NCI-H345 treated with DMSO at 0.1 percent for 48 hours (cell line): ENCODE measurements around the gene KLRC4.
"Not testable (repeated sequence)": the region's sequence is repeated elsewhere in the genome, so short reads cannot be mapped to it uniquely, and the experiment has no call there.

Source experiments
- DNase-seq: peaks from one replicate; lab custom pipeline; 2025; ENCODE audit not compliant: unreplicated experiment; lab: John Stamatoyannopoulos, UW

The KLRC4 gene

DNA sequence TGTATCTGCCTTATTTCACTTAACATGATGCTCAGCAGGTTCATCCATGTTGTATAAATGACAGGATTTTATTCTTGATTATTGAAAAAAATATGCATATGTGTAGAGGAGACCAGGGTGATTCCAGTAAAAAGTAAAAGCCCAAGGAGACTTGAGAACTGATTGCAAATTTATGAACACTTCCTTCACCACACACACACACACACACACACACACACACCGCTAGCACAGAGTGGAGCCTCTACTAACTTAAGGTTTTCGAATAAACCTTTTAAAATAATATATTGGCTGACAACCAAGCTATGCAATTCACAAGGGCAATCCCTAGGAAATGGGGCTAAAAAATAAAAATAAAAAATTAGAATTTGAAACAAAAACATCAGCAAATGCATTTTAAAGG, 11.4 kb downstream of the KLRC4 start:
- no peak for DNase-seq

DNA sequence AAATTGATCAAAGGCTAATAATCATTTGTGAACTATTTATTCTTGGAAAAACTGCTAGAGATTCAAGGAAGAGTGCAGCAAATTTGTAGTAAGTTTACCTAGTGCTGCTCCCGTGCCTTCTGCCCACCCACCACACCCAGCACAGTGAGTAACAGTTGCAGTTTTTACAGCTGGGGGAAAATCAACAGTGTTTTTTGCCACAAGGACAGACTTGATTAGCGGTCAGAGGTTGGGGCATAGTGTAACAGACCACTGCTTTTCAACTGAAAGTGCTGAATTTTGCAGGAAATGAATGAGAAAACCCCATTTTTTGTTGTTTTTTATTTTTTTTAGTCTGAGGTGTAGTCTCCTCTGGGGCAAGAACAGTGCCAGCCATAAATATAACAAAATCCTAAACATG, 12.3 kb downstream of the KLRC4 start:
- DNase-seq, result no peak

DNA sequence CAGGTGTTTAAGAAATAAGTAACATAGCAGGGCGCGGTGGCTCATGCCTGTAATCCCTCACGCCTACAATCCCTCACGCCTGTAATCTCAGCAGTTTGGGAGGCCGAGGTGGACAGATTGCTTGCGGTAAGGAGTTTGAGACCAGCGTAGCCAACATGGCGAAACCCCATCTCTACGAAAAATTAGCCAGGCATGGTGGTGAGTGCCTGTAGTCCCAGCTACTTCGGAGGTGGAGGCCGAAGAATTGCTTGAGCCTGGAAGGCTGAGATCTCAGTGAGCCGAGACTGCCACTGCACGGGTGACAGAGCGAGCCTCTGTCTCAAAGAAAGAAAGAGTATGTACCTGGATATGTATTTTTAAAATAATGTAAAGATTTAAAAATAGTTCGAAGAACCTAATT, 13.4 kb downstream of the KLRC4 start:
- DNase-seq, result not testable (repeated sequence)

DNA sequence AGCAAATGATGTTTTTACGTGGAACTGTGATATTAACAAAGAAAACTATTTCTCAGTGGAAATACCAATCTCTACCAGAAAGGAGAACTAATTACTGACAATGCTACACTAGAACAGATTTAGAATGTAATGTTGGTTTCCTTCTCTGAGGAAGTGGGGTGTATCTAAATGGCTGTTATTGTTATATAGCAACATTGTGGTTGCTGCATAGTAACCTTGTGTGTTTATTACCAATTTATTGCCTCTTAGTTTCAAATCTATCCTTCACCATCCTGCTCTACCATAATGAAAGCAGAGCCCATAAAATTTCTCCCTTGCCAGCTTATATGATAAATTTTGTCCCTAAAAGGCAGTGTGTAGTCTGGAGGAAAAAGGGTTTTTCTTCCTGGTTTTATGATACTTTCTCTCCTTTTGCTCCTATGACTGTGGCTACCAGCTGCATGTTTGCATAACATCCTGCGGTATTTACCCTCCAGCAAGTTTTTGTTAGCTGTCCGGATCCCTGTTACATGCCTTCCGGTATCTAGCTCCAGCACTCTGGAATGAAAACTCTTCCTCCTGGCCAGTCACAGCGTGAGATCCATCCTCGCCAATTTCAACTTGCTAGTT, 14.1 kb downstream of the KLRC4 start:
- no peak for DNase-seq

DNA sequence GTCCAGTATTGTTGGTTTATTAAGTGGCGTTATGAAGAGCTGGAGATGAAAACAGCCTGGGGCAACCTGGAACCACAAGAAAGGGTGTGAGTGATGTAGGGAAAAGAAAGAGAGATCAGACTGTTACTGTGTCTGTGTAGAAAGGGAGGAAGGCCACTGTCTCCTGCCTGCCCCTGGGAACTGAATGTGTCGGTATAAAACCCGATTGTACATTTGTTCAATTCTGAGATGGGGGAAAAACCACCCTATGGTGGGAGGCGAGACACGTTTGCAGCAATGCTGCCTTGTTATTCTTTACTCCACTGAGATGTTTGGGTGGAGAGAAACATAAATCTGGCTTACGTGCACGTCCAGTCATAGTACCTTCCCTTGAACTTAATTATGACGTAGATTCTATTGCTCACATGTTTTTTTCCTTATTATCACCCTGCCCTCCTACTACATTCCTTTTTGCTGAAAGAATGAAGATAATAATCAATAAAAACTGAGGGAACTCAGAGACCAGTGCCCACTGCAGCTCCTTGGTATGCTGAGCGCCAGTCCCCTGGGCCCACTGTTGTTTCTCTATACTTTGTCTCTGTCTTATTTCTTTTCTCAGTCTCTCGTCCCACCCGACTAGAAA, 14.9 kb downstream of the KLRC4 start:
- DNase-seq, result not testable (repeated sequence)

DNA sequence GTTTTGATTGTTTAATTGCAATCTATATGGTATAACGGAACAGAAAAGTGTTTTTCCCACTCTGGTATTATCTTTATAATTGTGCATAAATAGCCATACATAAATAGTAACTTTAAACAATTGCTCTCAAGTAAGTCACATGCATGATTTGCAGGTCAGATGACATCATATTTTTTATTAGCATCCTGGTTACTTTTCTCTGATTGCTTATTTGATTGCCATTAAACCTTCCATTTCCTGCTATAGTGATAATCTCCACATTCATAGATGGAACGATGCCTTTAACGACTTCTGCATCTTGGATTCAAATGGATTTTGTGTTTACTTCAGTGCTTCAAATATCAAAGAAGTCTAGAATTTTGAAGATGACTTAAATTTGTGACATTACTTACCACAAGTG, 16.3 kb downstream of the KLRC4 start:
- no peak for DNase-seq

DNA sequence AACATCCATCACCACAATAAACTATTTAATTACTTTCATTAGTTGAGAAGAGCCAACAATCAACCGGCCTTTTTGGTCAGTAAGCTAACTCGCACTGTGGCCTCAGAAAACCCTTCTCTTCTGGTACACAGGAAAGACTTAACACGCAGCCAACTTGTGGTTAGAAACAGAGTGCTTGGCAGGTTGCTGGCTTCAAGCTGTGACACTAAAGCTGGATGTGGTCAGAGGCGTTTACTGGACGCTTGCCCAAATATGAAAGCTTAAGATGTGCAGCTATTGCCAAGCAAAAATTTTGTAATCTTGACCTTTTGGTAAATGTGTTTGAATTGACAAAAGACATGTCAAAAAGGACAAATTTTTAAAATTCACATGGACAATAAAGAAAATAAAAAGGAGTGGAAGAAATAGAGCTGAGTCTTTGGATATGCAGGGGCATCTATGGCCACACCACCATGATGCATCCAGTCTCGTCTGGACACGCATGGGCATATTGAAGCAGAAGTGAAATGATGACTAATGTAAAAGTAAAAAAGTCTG, 17.1 kb downstream of the KLRC4 start:
- DNase-seq, result no peak

DNA sequence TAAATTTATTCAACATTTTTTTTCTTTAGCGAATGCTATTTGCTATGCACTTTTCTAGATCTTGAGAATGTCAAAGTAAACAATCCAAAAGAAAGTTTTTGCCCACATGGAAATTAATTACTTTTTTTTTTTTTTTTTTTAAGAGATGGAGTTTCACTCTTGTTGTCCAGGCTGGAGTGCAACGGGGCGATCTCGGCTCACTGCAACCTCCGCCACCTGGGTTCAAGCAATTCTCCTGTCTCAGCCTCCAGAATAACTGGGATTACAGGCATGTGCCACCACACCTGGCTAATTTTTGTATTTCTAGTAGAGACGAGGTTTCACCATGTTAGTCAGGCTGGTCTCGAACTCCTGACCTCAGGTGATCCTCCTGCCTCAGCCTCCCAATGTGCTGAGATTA, 18.6 kb downstream of the KLRC4 start:
- DNase-seq, result not testable (repeated sequence)

DNA sequence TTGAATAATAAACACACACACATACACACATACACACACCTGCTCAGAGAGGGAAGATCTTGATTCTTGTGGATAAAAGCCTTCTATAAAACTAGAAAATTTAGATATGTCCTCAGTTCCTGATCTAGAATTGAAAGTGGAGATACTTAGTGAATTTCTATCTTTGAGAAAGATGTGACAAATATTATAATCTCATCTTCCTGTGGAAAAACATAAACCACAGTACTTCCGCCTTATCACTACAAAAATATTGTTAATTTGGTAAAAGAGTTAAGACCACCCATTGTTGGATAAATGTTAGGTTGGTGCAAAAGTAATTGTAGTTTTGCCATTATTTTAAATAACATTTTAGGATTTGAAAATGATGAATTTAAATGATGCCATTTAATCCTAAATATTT, 19.7 kb downstream of the KLRC4 start, which contains the start of gene KLRK1:
Gene KLRK1 (minus strand): TSS at position 138 of the 400 bp plus-strand sequence. CDS start 1,231 bp downstream, outside the sequence.
- no peak for DNase-seq

DNA sequence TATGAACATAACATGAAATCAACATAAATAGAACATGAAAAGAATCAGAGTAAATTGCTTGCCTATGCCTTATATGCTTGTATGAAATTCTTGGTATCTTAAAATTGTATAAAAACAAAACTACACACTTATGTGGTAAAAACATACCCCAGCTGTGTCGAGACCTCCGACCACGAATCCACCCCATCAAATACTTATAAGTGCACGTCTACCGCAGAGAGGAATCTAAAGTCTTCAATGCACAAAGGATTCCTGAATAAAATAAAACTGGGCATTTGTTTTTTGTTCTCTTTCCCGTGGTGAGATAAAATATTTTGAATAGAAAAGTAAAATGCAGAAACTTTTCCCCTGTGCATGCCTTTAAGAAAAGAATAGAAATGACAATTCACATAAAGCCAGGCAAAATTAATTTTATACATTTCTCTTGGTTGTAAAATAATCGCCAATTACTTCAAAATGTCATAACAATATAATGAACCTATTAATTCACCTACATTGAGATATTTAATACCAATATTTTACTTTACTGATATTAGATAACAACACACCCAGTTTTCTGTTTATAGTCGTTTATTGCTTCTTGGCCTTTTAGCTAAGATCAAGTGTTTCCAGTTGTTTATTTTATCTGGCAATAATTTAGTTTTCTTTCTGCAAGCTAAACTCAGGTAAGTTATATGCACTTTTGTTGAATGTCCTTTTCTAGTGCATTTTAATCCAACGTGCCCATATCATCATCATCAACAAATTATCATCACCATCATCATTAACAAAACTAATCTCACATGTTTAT, 20.7 kb downstream of the KLRC4 start:
- DNase-seq, result no peak

DNA sequence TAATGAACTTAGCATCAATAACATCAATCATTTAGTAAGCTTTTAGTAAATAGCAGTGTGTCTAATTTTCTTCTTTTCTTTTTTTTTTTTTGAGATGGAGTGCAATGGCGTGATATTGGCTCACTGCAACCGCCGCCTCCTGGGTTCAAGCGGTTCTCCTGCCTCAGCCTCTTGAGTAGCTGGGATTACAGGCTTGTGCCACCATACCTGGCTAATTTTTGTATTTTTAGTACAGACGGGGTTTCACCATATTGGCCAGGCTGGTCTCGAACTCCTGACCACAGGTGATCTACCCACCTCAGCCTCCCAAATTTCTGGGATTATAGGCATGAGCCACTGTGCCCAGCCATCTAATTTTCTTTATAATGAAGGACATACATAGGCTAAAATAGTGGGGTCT, 22.1 kb downstream of the KLRC4 start:
- not testable (repeated sequence) for DNase-seq

DNA sequence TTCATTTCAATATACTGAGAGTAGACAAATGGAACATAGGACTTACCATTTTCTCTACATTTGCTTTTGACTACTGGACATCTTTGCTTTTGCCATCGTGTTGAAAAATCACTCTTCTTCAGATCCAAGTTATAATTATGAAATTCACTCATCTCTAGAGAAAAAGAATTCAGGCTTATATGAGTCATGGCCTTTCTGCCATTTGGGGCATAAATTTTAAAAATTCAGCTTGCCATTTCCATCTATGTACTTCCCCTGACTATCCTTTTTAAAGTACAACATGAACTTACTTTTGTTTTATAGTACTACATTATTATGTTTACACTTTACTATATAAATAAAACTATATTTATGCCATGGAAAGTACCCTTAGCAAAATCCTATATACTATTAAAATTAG, 22.7 kb downstream of the KLRC4 start:
- no peak for DNase-seq

DNA sequence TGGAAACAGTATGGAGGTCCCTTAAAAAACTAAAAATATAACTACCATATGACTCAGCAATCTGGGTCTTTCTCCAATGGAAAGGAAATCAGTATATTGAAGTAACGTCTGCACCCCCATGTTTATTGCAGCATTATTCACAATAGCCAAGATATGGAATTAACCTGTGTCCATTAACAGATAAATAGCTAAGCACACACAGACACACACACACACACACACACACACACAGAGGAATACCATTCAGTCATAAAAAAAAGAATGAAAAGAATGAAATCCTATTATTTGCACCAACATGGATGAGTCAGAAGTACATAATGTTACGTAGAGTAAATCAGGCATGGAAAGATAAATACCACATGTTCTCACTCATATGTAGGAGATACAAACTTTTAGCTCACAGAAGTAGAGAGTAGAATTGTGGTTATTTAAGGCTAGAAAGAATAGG, 24.4 kb downstream of the KLRC4 start:
- no peak for DNase-seq

DNA sequence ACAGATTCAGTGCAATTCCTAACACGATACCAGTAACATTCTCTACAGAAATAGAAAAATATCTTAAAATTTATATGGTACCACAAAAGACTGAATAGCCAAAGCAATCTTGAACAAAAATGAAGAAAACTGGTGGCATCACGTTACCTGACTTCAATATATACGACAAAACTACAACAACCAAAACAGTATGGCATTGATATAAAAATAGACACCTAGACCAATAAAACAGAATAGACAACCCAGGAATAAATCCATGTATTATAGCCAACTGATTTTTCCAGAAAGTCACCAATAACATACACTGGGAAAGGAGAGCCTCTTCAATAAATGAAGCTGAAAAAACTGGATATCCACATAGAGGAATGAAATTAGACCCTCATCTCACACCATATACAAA, 25.4 kb downstream of the KLRC4 start:
- DNase-seq, result no peak

DNA sequence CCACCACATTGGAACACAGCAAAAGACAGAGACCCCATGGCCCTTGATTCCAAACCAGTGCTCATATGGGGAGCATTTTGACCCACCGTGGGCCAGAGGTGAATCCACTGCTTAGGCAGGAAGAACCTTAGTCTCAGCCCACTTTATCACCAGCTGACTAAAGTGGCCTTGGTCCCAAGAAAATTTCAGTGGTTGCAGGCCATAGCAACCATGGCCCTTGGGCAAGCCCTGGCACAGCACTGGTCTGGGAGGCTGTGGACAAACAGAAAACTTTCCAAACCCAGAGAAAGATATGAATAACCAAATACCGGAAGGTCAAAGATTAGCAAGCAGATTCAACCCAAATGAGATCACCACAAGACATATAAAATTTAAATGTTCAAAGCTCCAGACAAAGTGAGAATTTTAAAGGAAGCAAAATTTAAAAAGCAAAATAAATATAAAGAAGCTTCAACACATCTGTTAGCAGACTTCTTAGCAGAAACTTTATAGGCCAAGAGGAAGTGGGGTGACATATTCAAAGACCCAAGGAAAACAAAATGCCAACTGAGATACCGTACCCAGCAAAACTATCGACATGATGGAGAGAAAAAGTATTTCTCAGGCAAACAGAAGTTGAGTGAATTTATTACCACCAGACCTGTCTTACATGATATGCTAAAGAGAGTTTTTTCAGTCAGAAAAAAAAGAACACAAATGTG, 27.5 kb downstream of the KLRC4 start:
- DNase-seq, result no peak

DNA sequence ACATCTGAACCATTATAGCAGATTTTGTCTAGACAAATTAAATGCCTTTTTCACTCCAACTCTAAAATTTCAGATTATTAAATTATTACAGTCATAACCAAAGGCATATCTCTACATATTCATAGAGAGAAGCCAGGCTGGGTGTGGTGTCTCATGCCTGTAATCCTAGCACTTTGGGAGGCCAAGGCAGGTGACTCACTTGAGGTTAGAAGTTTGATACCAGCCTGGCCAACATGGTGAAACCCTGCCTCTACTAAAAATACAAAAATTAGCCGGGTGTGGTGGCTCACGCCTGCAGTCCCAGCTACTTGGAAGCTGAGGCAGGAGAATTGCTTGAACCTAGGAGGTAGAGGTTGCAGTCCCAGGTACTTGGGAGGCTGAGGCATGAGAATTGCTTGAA, 30.8 kb downstream of the KLRC4 start:
- not testable (repeated sequence) for DNase-seq

DNA sequence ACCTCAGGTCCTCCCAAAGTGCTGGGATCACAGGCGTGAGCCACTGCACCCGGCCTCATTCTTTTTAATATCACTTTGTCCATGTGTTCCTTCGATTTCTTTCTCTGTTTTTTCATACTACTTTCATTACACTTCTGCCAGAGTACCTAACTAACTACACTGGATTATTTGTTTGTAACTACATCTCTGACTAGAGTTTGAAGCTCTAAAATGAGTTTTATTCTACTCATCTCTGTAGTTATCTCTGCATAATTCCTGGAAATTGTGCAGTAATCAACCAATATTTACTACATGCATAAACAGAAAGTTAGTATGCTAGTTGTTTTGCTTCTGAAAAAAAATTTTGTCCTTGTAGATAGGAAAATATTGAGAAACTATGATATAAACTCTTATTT, 34.9 kb downstream of the KLRC4 start:
- DNase-seq, result no peak

DNA sequence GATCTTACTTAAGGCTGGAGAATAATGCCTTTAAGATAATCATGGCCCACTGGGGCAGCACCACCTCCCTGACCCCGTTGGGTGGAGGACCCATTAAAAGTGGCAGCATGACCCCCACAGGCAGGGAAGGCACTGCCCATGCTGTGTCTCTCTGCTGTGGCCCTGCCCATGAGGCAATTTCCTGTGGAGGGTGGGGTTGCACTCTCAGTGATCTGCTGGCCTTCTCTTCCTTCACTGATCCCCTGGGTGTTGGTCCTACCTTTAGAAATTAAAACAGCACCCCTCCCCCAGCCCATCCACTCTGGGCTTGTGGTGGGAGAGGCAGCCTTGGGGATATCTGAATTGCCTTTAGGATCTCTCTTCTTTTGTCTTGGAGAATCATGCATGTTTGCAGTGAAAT, 37.0 kb downstream of the KLRC4 start:
- no peak for DNase-seq

DNA sequence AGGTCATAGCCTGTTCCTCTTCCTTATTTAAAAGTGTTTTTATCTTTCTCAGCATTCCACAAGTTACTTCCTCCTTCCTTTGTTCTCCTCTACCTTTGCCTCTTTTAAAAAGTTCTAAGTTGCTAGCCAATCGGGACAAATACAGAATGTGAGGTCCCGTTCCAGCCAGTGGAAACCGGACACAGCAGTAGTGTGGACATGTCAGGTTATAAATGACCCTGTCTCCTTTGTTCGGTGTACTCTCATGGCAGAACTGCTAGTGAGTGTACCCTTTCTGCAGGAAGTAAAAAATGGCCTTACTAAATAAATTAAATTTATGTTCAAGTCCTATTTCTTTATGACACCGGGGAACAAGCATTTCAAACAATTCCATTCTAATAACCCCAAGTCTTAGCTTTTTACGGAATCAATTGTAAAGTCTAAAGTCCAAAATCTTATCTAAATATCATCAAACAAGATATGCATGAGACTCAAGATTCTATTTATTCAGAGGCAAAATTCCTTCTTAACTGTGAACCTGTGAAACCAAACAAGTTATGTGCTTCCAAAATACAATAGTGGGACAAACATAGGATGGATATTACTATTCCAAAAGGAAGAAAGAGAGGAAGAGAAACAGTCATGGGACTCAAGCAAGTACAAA, 37.5 kb downstream of the KLRC4 start:
- not testable (repeated sequence) for DNase-seq

DNA sequence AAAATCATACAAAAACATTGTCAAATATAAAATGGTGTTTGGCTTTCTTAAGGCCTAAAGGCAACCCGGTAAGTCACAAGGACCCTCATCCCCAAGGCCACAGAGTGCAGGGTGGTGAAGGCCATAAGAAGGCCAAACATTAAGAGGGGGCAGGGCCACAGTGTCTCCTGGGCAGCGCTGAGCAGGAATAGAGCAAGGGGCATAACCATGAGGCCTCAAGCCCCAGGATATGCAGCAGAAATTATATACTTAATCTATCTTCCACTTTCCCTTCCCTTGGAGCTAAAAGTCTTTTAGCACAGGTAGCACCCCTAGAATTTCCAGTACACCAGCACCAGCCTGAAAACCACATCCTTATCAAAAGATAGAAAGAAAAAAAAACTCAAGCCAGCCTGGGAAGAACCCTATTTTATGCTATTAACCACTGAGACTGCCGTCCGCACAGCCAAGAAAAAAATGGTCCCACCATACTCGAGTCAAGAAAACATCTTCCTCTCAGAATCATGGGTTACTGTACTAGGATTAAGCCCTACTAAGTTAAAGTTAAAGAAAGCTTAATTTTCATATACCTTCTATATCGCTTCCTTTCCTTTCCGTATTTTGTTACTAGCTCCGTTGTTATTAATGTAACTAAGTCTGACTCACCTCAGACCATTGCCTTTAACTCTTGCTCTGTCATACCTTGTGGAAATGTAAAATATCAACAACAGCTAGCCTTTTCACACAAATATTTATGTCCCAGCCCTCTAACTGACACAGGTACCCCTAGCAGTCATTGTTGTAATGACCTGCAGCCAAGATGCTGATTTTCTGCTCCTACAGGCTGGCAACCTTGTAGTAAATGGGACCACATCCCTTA, 39.8 kb downstream of the KLRC4 start:
- DNase-seq, result no peak
